OCI-LY3 (cell line): ENCODE measurements around the gene HEY2.

Experiments used
- CTCF ChIP-seq: fragments of 200-600, 300-600 bp; sonication (generic); IDR thresholded peaks from 2 replicates; pipeline ENCODE4 v1.5.1; 2014; ENCODE audit warnings: antibody characterized with exemption, low read length, low read depth
- EZH2phosphoT487 ChIP-seq: fragments of 200-600 bp; shearing (Covaris generic); IDR thresholded peaks from 2 replicates; pipeline ENCODE4 v1.6.1; 2018; ENCODE audit warnings: antibody characterized with exemption, mixed run types, low read depth

- TF ChIP-seq CTCF: no peak
- TF ChIP-seq EZH2phosphoT487: no peak
These were observed 1.6 kb upstream of the HEY2 start for GRCh38 chr6:125747589-125748405.
